ENCODE results near the gene HS3ST2.

- no peak for TF ChIP-seq CTCF (conservative IDR thresholded peaks at IDR 0.05; ENCODE audit: low read depth in 2 of 2)
- TF ChIP-seq EZH2phosphoT487 (IDR thresholded peaks at IDR 0.05; ENCODE audit: unreplicated experiment), result no peak
Measured at GRCh38 chr16:22804893-22805292, 9.1 kb upstream of the HS3ST2 start.

Measured in GM23338 (cell line).